Keratinocyte (primary cell): ENCODE measurements around the gene APOM.

Experiments
- CTCF ChIP-seq, 3 experiments: IDR thresholded peaks in 1 of 3; conservative IDR thresholded peaks in 1 of 3; optimal IDR thresholded peaks in 1 of 3; 2 replicates in 2 of 3; 3 replicates in 1 of 3; pipeline versions ENCODE3 to v1.5.1; 2011; ENCODE audit warnings: low read length in 3 of 3, mild to moderate bottlenecking in 3 of 3, moderate library complexity in 2 of 3, control low read depth in 1 of 3, inconsistent platforms in 1 of 3; ENCODE audit not compliant: insufficient read depth in 2 of 3; ENCODE audit errors: extremely low read depth in 1 of 3
- EZH2 ChIP-seq: IDR thresholded peaks from one replicate; pipeline ENCODE4 v1.6.1; 2012; ENCODE audit warnings: inconsistent platforms, mild to moderate bottlenecking, low read length, moderate library complexity

GRCh38 chr6:31707701-31708100 is 52.0 kb downstream of the APOM start:
- TF ChIP-seq CTCF (optimal IDR thresholded peaks at IDR 0.05 in 1 of 3, IDR thresholded peaks at IDR 0.05 in 1 of 3, conservative IDR thresholded peaks at IDR 0.05 in 1 of 3; ENCODE audit: extremely low read depth in 1 of 3, insufficient read depth in 2 of 3, low read length in 3 of 3) (no peak), EZH2 (no peak)
